ENCODE measurements around the gene ATP13A3.

Gene ATP13A3

GRCh38 chr3:194439881-194440550 lies 46.8 kb downstream of the ATP13A3 start:
- ATAC-seq (replicated peaks): no peak
- H3K27ac Mint-ChIP-seq: peak overlapping the region in 1 of 2 donors; percentile 51

GRCh38 chr3:194434503-194434902 lies 52.3 kb downstream of the ATP13A3 start:
- Mint-ChIP-seq H3K27ac (no peak overlapping the region), H3K4me1 (ENCODE audit: low read depth in 2 of 2) (peaks cover 0 to 11% of the 10 kb centered on the region in 2 donors), H3K27me3 (no peaks in the 10 kb centered on the region), H3K4me3 (no peak overlapping the region), H3K9me3 (no peaks in the 10 kb centered on the region), H3K36me3 (ENCODE audit: insufficient read depth) (peaks cover 65% of the 10 kb centered on the region)
- ATAC-seq (replicated peaks): no peak
- DNase-seq: no peak

More at GRCh38 chr3:194439881-194440550, 46.8 kb downstream of the ATP13A3 start:
- H3K9me3 Mint-ChIP-seq: no peaks in the 10 kb centered on the region
- peaks cover 0 to 11% of the 10 kb centered on the region in 2 donors for H3K4me1 Mint-ChIP-seq (ENCODE audit: low read depth in 2 of 2)
- no peaks in the 10 kb centered on the region for H3K27me3 Mint-ChIP-seq
- peaks cover 49% of the 10 kb centered on the region for H3K36me3 Mint-ChIP-seq (ENCODE audit: insufficient read depth)
- no peak for DNase-seq
- no peak overlapping the region for H3K4me3 Mint-ChIP-seq

DNA sequence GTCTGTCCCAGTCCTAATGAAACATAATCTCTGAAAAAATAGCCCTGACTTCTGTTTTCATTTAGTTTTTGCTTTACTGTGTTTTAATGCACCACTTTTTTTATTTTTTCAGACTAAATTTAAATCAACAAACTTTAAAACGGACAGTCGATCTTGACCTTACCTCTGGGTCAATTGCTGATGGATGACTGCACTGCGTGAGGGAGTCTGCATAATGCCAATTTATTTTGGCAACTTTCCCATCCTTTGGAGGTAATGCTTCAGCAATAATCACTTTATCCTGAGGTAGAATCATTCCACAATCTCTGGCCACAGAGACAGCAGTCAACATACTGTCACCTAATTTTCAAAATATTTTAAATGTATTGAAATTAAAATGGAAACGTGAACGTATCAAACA lies 55.2 kb downstream of the ATP13A3 start:
- Mint-ChIP-seq H3K4me1 (ENCODE audit: low read depth in 2 of 2) (no peaks in the 10 kb centered on the region), H3K27ac (no peak overlapping the region), H3K27me3 (no peaks in the 10 kb centered on the region), H3K4me3 (no peak overlapping the region), H3K9me3 (no peaks in the 10 kb centered on the region), H3K36me3 (ENCODE audit: insufficient read depth) (peaks cover 66% of the 10 kb centered on the region)
- DNase-seq (no peak), ATAC-seq (replicated peaks) (no peak)

DNA sequence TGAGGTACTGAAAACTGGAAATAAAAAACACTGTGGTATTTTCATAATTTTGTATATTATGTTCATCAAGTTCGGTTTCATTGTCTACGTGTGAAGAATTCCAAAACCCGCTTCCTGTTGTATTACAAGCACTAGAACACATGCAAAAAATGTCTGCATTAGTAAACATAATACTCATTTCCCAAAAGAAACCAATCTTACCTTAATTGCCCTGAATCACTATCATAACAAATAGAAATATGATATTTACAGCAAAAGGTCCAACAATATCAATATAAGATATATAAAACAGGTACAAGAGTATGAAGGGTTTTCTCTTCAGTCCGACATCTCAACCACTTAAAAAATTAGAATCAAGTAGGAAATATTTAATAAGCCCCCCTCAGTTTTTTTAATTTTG lies 61.4 kb downstream of the ATP13A3 start:
- ATAC-seq (replicated peaks): no peak
- H3K4me3 Mint-ChIP-seq: no peak overlapping the region
- H3K36me3 Mint-ChIP-seq (ENCODE audit: insufficient read depth): peaks cover 52% of the 10 kb centered on the region
- DNase-seq: no peak
- no peaks in the 10 kb centered on the region for H3K4me1 Mint-ChIP-seq (ENCODE audit: low read depth in 2 of 2)
- H3K27ac Mint-ChIP-seq: no peak overlapping the region
- H3K27me3 Mint-ChIP-seq: no peaks in the 10 kb centered on the region
- no peaks in the 10 kb centered on the region for H3K9me3 Mint-ChIP-seq

GRCh38 chr3:194424953-194425352 lies 61.8 kb downstream of the ATP13A3 start:
- no peaks in the 10 kb centered on the region for H3K27me3 Mint-ChIP-seq
- ATAC-seq (replicated peaks): no peak
- no peak overlapping the region for H3K4me3 Mint-ChIP-seq
- no peak for DNase-seq
- H3K4me1 Mint-ChIP-seq (ENCODE audit: low read depth in 2 of 2): no peaks in the 10 kb centered on the region
- H3K36me3 Mint-ChIP-seq (ENCODE audit: insufficient read depth): peaks cover 50% of the 10 kb centered on the region
- H3K9me3 Mint-ChIP-seq: no peaks in the 10 kb centered on the region
- no peak overlapping the region for H3K27ac Mint-ChIP-seq

- DNase-seq (no peak), ATAC-seq (replicated peaks) (no peak)
- no peak overlapping the region for H3K4me3 Mint-ChIP-seq
- no peaks in the 10 kb centered on the region for H3K4me1 Mint-ChIP-seq (ENCODE audit: low read depth in 2 of 2)
- H3K27me3 Mint-ChIP-seq: no peaks in the 10 kb centered on the region
- no peak overlapping the region for H3K27ac Mint-ChIP-seq
- H3K9me3 Mint-ChIP-seq: no peaks in the 10 kb centered on the region
- H3K36me3 Mint-ChIP-seq (ENCODE audit: insufficient read depth): peaks cover 44% of the 10 kb centered on the region
Measured at GRCh38 chr3:194424373-194424772, 62.4 kb downstream of the ATP13A3 start.

DNA sequence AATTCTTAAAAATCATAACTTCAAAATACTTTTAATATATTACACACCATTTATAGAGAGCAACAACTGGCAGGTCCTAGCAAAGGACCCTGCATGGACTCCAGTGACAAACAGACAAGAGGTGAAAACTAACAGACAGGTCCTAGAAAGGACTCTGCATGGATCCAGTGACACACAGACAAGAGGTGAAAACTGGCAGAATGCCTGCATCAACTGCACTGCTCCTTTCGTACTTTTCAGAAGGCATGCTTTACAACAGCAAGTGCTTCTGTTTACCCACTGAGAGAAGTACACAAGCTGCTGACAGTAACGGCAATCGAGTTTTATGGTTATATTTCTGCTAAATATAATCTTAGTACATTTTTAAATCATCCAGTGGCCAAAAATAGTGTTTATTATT lies 63.5 kb downstream of the ATP13A3 start:
- Mint-ChIP-seq H3K27ac (no peak overlapping the region), H3K36me3 (ENCODE audit: insufficient read depth) (peaks cover 35% of the 10 kb centered on the region), H3K4me3 (no peak overlapping the region), H3K9me3 (no peaks in the 10 kb centered on the region), H3K27me3 (no peaks in the 10 kb centered on the region), H3K4me1 (ENCODE audit: low read depth in 2 of 2) (no peaks in the 10 kb centered on the region)
- ATAC-seq (replicated peaks): no peak
- DNase-seq: no peak

- Mint-ChIP-seq H3K36me3 (ENCODE audit: insufficient read depth) (peaks cover 33% of the 10 kb centered on the region), H3K27me3 (no peaks in the 10 kb centered on the region), H3K4me1 (ENCODE audit: low read depth in 2 of 2) (no peaks in the 10 kb centered on the region), H3K27ac (peak overlapping the region in 1 of 2 donors; percentile 5), H3K4me3 (no peak overlapping the region), H3K9me3 (no peaks in the 10 kb centered on the region)
- DNase-seq (no peak), ATAC-seq (replicated peaks) (no peak)
Measured at GRCh38 chr3:194422188-194422587, 64.6 kb downstream of the ATP13A3 start.

DNA sequence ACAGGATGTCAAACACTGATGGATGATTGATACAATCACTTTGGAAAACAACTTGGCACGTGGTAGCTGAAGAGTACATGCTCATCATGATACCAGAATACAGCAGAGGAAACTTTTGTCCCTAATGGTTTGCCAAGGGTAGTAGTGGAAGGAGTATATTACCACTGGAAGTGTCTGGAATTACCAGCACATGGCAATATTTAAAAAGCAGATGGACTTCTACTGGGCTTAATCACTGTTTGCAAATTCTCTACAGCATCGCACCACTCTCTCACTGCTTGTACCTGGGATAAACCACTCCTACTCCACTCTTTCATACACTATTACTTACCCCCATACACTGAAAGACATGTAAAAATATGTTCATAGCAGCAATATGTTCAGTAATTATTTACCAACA lies 68.1 kb downstream of the ATP13A3 start:
- Mint-ChIP-seq H3K4me3 (no peak overlapping the region), H3K9me3 (no peaks in the 10 kb centered on the region), H3K4me1 (ENCODE audit: low read depth in 2 of 2) (no peaks in the 10 kb centered on the region), H3K27ac (no peak overlapping the region), H3K36me3 (ENCODE audit: insufficient read depth) (peaks cover 16% of the 10 kb centered on the region), H3K27me3 (no peaks in the 10 kb centered on the region)
- no peak for DNase-seq
- no peak for ATAC-seq (replicated peaks)

GRCh38 chr3:194407423-194407822 lies 79.4 kb downstream of the ATP13A3 start:
- peaks cover 35% of the 10 kb centered on the region for H3K36me3 Mint-ChIP-seq (ENCODE audit: insufficient read depth)
- no peak for ATAC-seq (replicated peaks)
- H3K4me1 Mint-ChIP-seq (ENCODE audit: low read depth in 2 of 2): no peaks in the 10 kb centered on the region
- H3K4me3 Mint-ChIP-seq: no peak overlapping the region
- H3K9me3 Mint-ChIP-seq: no peaks in the 10 kb centered on the region
- no peaks in the 10 kb centered on the region for H3K27me3 Mint-ChIP-seq
- no peak for DNase-seq
- no peak overlapping the region for H3K27ac Mint-ChIP-seq

DNA sequence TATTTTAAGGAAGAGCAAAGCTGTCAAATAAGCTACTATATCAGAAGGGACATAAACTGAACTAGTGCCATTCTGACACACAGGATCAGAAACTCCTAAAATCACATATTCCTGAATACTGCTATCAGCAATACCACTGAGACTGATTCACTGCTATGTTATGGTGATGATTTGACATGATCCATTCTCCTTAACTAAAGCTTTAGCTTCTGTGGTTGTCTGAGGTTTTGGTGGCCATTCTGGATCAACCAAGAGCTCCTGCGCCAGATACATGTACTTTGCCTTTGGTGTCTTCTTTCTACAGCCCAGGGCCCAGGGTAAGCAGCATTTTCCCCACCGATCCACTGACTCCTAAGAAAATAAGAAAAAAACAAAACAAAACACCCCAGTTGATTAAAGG lies 81.0 kb downstream of the ATP13A3 start:
- Mint-ChIP-seq H3K4me3 (no peak overlapping the region), H3K36me3 (ENCODE audit: insufficient read depth) (peaks cover 33% of the 10 kb centered on the region), H3K27me3 (no peaks in the 10 kb centered on the region), H3K27ac (peak overlapping the region in 1 of 2 donors; percentile 41), H3K4me1 (ENCODE audit: low read depth in 2 of 2) (no peaks in the 10 kb centered on the region), H3K9me3 (no peaks in the 10 kb centered on the region)
- ATAC-seq (replicated peaks) (no peak), DNase-seq (no peak)

- DNase-seq (peak; percentile 32 to 53 (median 41)), ATAC-seq (replicated peaks) (peak; percentile 49)
- Mint-ChIP-seq H3K27ac (no peak overlapping the region), H3K36me3 (ENCODE audit: insufficient read depth) (peaks cover 21% of the 10 kb centered on the region), H3K4me1 (ENCODE audit: low read depth in 2 of 2) (peaks cover 3 to 4% of the 10 kb centered on the region in 2 donors), H3K9me3 (no peaks in the 10 kb centered on the region), H3K4me3 (no peak overlapping the region), H3K27me3 (peaks cover 0 to 5% of the 10 kb centered on the region in 2 donors)
Measured at GRCh38 chr3:194404365-194405140, 82.2 kb downstream of the ATP13A3 start.

DNA sequence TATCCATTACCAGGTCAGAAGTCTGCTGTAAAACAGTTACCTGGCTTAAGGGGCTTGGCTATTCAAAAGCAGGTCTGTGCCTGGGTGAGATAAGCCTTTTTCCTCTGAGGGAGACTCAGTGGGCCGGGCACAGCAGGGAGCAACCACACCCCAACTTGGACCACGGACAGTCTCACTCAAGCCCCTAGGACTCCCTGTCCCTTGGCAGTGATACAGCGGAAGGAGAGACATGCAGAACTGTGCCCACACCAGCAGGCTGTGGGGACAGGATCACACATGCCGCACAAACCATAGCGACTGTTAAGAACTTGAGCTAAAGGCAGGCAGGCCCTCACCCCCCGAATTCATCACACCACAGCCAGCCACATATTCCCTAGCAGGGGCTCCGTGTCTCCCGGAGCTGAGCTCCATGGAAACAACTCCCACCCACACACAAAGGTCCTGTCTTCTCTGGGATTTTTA lies 84.9 kb downstream of the ATP13A3 start:
- H3K4me1 Mint-ChIP-seq (ENCODE audit: low read depth in 2 of 2): peaks cover 19 to 21% of the 10 kb centered on the region in 2 donors
- H3K27me3 Mint-ChIP-seq: peaks cover 9 to 22% of the 10 kb centered on the region in 2 donors
- H3K4me3 Mint-ChIP-seq: no peak overlapping the region
- H3K27ac Mint-ChIP-seq: no peak overlapping the region
- H3K9me3 Mint-ChIP-seq: no peaks in the 10 kb centered on the region
- no peak for DNase-seq
- peaks cover 11% of the 10 kb centered on the region for H3K36me3 Mint-ChIP-seq (ENCODE audit: insufficient read depth)
- ATAC-seq (replicated peaks): no peak

- Mint-ChIP-seq H3K4me3 (no peak overlapping the region), H3K36me3 (ENCODE audit: insufficient read depth) (peaks cover 14% of the 10 kb centered on the region), H3K27ac (no peak overlapping the region), H3K4me1 (ENCODE audit: low read depth in 2 of 2) (peaks cover 19 to 21% of the 10 kb centered on the region in 2 donors), H3K9me3 (no peaks in the 10 kb centered on the region), H3K27me3 (peaks cover 9 to 23% of the 10 kb centered on the region in 2 donors)
- DNase-seq (no peak), ATAC-seq (replicated peaks) (no peak)
Measured at GRCh38 chr3:194401346-194401745, 85.5 kb downstream of the ATP13A3 start.
